K562 (cell line): ENCODE measurements around the gene ST7. TPM values are rescaled to one million over a fixed set of nuclear protein-coding genes. Genes with fewer than 3 reads are reported as not detected.

Experiments used
- ATAC-seq: fragments of 200-7000 bp; cut with Tn5 transposase; 3 replicates; pipeline ENCODE4 v1.9.1; 2020; ENCODE audit warnings: moderate library complexity
- BruUV-seq: library from RNA; stranded (reverse); fragments of 400-500 nt; replicated peaks from 2 replicates; lab custom pipeline; 2021; lab: Mats Ljungman, UMichigan
- CTCF ChIA-PET: fragments of 300-600 bp; formaldehyde crosslinking; extraction: SDS; loops from one replicate; lab custom pipeline; 2021; ENCODE audit warnings: low intra/inter-chr PET ratio; lab: Yijun Ruan, JAX
- POLR2A ChIA-PET: fragments of 300-600, 350-650 bp; sonication (Branson Sonifier 250); formaldehyde crosslinking; extraction: SDS; loops from one replicate; lab custom pipeline; 2021; ENCODE audit warnings: antibody characterized with exemption, inconsistent platforms; lab: Yijun Ruan, JAX
- DNase-seq, 4 experiments: peaks; one replicate each; pipeline versions ENCODE4 v3.0.0 to v3.0.0-alpha.2; 2011 to 2018; ENCODE audit warnings: low spot score in 3 of 4, mixed read lengths in 3 of 4; ENCODE audit errors: extremely low read depth in 1 of 4
- FAIRE-seq: peaks from 2 replicates; lab custom pipeline; 2011; peaks lifted over from hg19 to GRCh38; lab: Jason Lieb, UNC
- H2AFZ ChIP-seq: 2 replicates; pipeline ENCODE4 v1.6.0; 2011; ENCODE audit warnings: low read depth, low read length, control low read depth, inconsistent platforms
- H3K27ac ChIP-seq: fragments of 200-600 bp; 3 replicates; pipeline ENCODE4 v1.8.0; 2011; ENCODE audit warnings: low read depth, mild to moderate bottlenecking, control low read depth, inconsistent platforms, low read length, moderate library complexity, mixed read lengths; ENCODE audit errors: extremely low read depth
- H3K27me3 ChIP-seq, 2 experiments: fragments of 300-600 bp in 1 of 2; 2 replicates in 1 of 2; 3 replicates in 1 of 2; pipeline versions ENCODE4 v1.6.0 to v1.8.0; 2011; ENCODE audit warnings: inconsistent platforms in 2 of 2, low read length in 2 of 2, mild to moderate bottlenecking in 1 of 2, mixed read lengths in 1 of 2, moderate library complexity in 1 of 2; ENCODE audit not compliant: control insufficient read depth in 2 of 2, insufficient read depth in 2 of 2
- H3K36me3 ChIP-seq: fragments of 300-600 bp; 3 replicates; pipeline ENCODE4 v1.8.0; 2011; ENCODE audit warnings: mild to moderate bottlenecking, low read length, inconsistent platforms; ENCODE audit not compliant: control insufficient read depth, insufficient read depth
- H3K4me1 ChIP-seq, 2 experiments: fragments of 200-600 bp in 1 of 2; replicated peaks in 1 of 2; 2 replicates in 1 of 2; 3 replicates in 1 of 2; pipeline versions ENCODE4 v1.5.1 to v1.8.0; 2011; ENCODE audit warnings: inconsistent platforms in 2 of 2, low read length in 2 of 2, mild to moderate bottlenecking in 1 of 2, mixed read lengths in 1 of 2, moderate library complexity in 1 of 2; ENCODE audit not compliant: control insufficient read depth in 2 of 2, insufficient read depth in 2 of 2
- H3K4me2 ChIP-seq: 2 replicates; pipeline ENCODE4 v1.6.1; 2011; ENCODE audit warnings: low read length, control low read depth, inconsistent platforms, mixed read lengths; ENCODE audit not compliant: insufficient read depth
- H3K4me3 ChIP-seq: fragments of 200-600 bp; sonication (generic), shearing (Covaris generic); 2 replicates; pipeline ENCODE4 v1.5.1; 2016; ENCODE audit warnings: control low read depth, inconsistent platforms
- H3K79me2 ChIP-seq: fragments of 200-600 bp; 3 replicates; pipeline ENCODE4 v1.8.0; 2011; ENCODE audit warnings: low read length, inconsistent platforms; ENCODE audit not compliant: control insufficient read depth, insufficient read depth
- H3K9ac ChIP-seq, 2 experiments: 2 replicates each; pipeline versions ENCODE4 v1.6.0 to v1.6.1; 2011; ENCODE audit warnings: low read depth in 2 of 2, low read length in 2 of 2, control low read depth in 1 of 2, inconsistent platforms in 1 of 2, mild to moderate bottlenecking in 1 of 2, mixed read lengths in 1 of 2; ENCODE audit not compliant: insufficient read depth in 1 of 2
- H3K9me1 ChIP-seq: one replicate; pipeline ENCODE4 v1.6.0; 2011; ENCODE audit warnings: inconsistent platforms, mild to moderate bottlenecking, low read length, moderate library complexity; ENCODE audit not compliant: control insufficient read depth, insufficient read depth
- H3K9me3 ChIP-seq: replicated peaks from 2 replicates; pipeline ENCODE4 v1.5.1; 2011; ENCODE audit warnings: low read depth, low read length, inconsistent platforms; ENCODE audit not compliant: control insufficient read depth, insufficient read depth
- H4K20me1 ChIP-seq: replicated peaks from 2 replicates; pipeline ENCODE4 v1.6.1; 2011; ENCODE audit warnings: low read length, inconsistent platforms, mixed read lengths; ENCODE audit not compliant: control insufficient read depth, insufficient read depth
- CBX2 ChIP-seq: fragments of 200-600 bp; sonication (generic); IDR thresholded peaks from one replicate; pipeline ENCODE4 v1.6.1; 2012; ENCODE audit warnings: mild to moderate bottlenecking, low read length, inconsistent platforms; ENCODE audit not compliant: insufficient read depth, poor library complexity, severe bottlenecking
- GATA2 ChIP-seq: sonication (generic); formaldehyde crosslinking; IDR thresholded peaks from 2 replicates; pipeline ENCODE4 v1.4.0; 2020; ENCODE audit warnings: mild to moderate bottlenecking, missing genetic modification reagents
- HMGXB4 ChIP-seq: sonication (generic); formaldehyde crosslinking; IDR thresholded peaks from 2 replicates; pipeline ENCODE4 v1.8.1; 2023; ENCODE audit warnings: mild to moderate bottlenecking, missing genetic modification reagents
- MLLT1 ChIP-seq, 2 experiments: fragments of 450-650 bp; IDR thresholded peaks; 2 replicates each; pipeline ENCODE4 v1.6.1; 2016
- NFYB ChIP-seq: IDR thresholded peaks from 2 replicates; pipeline ENCODE4 v1.6.1; 2011; ENCODE audit warnings: mild to moderate bottlenecking, moderate library complexity; ENCODE audit not compliant: insufficient read length; ENCODE audit errors: extremely low read depth
- PYGO2 ChIP-seq: fragments of 450-650 bp; IDR thresholded peaks from 2 replicates; pipeline ENCODE4 v1.6.1; 2016; ENCODE audit warnings: mild to moderate bottlenecking, missing genetic modification characterization, moderate library complexity, missing compliant biosample characterization
- ZNF263 ChIP-seq: sonication (generic); formaldehyde crosslinking; IDR thresholded peaks from 2 replicates; pipeline ENCODE4 v1.8.0; 2022; ENCODE audit warnings: mild to moderate bottlenecking, missing genetic modification reagents, borderline replicate concordance
- ZNF551 ChIP-seq: fragments of 250-450 bp; sonication (Bioruptor Pico); IDR thresholded peaks from 2 replicates; pipeline ENCODE4 v1.5.0; 2021; ENCODE audit warnings: mild to moderate bottlenecking, moderate library complexity
- ZNF57 ChIP-seq: fragments of 450-650 bp; formaldehyde crosslinking; IDR thresholded peaks from 2 replicates; pipeline ENCODE4 v1.4.0; 2020; ENCODE audit warnings: mild to moderate bottlenecking, moderate library complexity
- WGBS: fragments of 100-300 bp; shearing (Covaris generic); methylation state at CpG from one replicate; pipeline ENCODE4 v1.1.6; 2016; ENCODE audit warnings: low coverage, mixed read lengths; ENCODE audit not compliant: insufficient coverage; ENCODE audit errors: missing lambda C conversion rate; 5-methylcytosine and 5-hydroxymethylcytosine counted together
- in situ Hi-C: fragments of 300-500 bp; cut with MboI; formaldehyde crosslinking; loops from 4 replicates; pipeline ENCODE4 v1.15.0; 2018; ENCODE audit warnings: inconsistent platforms, mixed read lengths
- intact Hi-C: fragments of 100-400 bp; cut with micrococcal nuclease; formaldehyde crosslinking; loops from 2 replicates; pipeline ENCODE4 v1.14.2; 2022
- polyA plus RNA-seq, 8 experiments: library from polyadenylated mRNA; depleted of rRNA in 4 of 8; stranded (reverse) in 5 of 8; unstranded in 3 of 8; fragments of >200 nt; fragmentation: Nextera tagmentation in 2 of 8; fragmentation: Illumina TruSeq in 1 of 8; extraction: Ambion mirVana in 2 of 8; extraction: Trizol in 1 of 8; gene quantifications; 2 replicates each; pipeline versions ENCODE4 v1.2.1 to v1.2.3, GENCODE V29; 2011 to 2014; ENCODE audit warnings: inconsistent platforms in 1 of 8, missing spikeins in 1 of 8
- total RNA-seq, 7 experiments: library from RNA; depleted of rRNA in 6 of 7; stranded (reverse); fragments of >200 nt in 6 of 7; fragmentation: Illumina TruSeq in 2 of 7; extraction: Trizol in 2 of 7; gene quantifications; 2 replicates each; pipeline versions ENCODE4 v1.2.1 to v1.2.3, GENCODE V29; 2011 to 2021; ENCODE audit warnings: low replicate concordance in 1 of 7

ST7 gene
- total and polyA plus RNA-seq, 9 of the 15 experiments (the other 6 are each of a cell fraction or from before 2014, with no cell fraction given): 23.9 to 56.3 (median 36.9) TPM

GRCh38 chr7:116990056-116990455 lies 36.8 kb downstream of the ST7 start:
- Histone ChIP-seq H3K4me2 (no peak overlapping the region), H3K9ac (no peak overlapping the region), H3K79me2 (no peaks in the 10 kb centered on the region), H3K9me1 (no peaks in the 10 kb centered on the region), H3K4me1 (no peaks in the 10 kb centered on the region), H3K9me3 (peaks cover 2% of the 10 kb centered on the region; the same call in 1 of the 2 replicates), H3K27me3 (no peaks in the 10 kb centered on the region), H3K36me3 (no peaks in the 10 kb centered on the region), H2AFZ (no peak overlapping the region), H4K20me1 (no peaks in the 10 kb centered on the region), H3K27ac (no peak overlapping the region), H3K4me3 (no peak overlapping the region)
- ChIA-PET POLR2A (no interaction called here), CTCF (interaction anchor here (1.5 kb wide), 2 partner anchors 22 to 129 kb away, joined by 5 to 10 read pairs; no protein-coding TSS in a partner anchor)
- no peak for DNase-seq
- BruUV-seq: no TSS peak
- ATAC-seq: no peak
- TF ChIP-seq HMGXB4 (no peak), MLLT1 (IDR thresholded peaks at IDR 0.05) (no peak), ZNF57 (CRISPR knock-in tag) (no peak), CBX2 (no peak), PYGO2 (tag) (no peak), GATA2 (CRISPR knock-in tag) (no peak), ZNF263 (CRISPR knock-in tag) (no peak), NFYB (no peak), ZNF551 (no peak)
- intact Hi-C loops: no loop called here
- no peak for FAIRE-seq
- in situ Hi-C loops: no loop called here
- 76% methylated on average over 5 of the region's 5 CpGs for whole genome bisulfite sequencing
